Measurements from ENCODE around the gene BFSP1.

BFSP1 gene

GRCh38 chr20:17479063-17479657 is 52.0 kb downstream of the BFSP1 start:
- no peak for TF ChIP-seq CTCF (conservative IDR thresholded peaks at IDR 0.05; ENCODE audit: control insufficient read depth, insufficient read depth, low read depth, low read length)
- H3K4me3 ChIP-seq (ENCODE audit: control insufficient read depth, low read depth, low read length): no peak overlapping the region
- no peak for DNase-seq (ENCODE audit: low read depth)

- TF ChIP-seq CTCF (conservative IDR thresholded peaks at IDR 0.05; ENCODE audit: control insufficient read depth, insufficient read depth, low read depth, low read length): no peak
Measured at GRCh38 chr20:17473659-17474058, 57.5 kb downstream of the BFSP1 start.

GRCh38 chr20:17471606-17472187 is 59.5 kb downstream of the BFSP1 start:
- no peak overlapping the region for H3K4me3 ChIP-seq (ENCODE audit: control insufficient read depth, low read depth, low read length)
- no peak for TF ChIP-seq CTCF (conservative IDR thresholded peaks at IDR 0.05; ENCODE audit: control insufficient read depth, insufficient read depth, low read depth, low read length)
- DNase-seq (ENCODE audit: low read depth): no peak

More at GRCh38 chr20:17473659-17474058, 57.5 kb downstream of the BFSP1 start:
- H3K4me3 ChIP-seq (ENCODE audit: control insufficient read depth, low read depth, low read length): no peak overlapping the region
- DNase-seq (ENCODE audit: low read depth): no peak

GRCh38 chr20:17470973-17471372 is 60.2 kb downstream of the BFSP1 start:
- no peak for TF ChIP-seq CTCF (conservative IDR thresholded peaks at IDR 0.05; ENCODE audit: control insufficient read depth, insufficient read depth, low read depth, low read length)
- no peak for DNase-seq (ENCODE audit: low read depth)
- no peak overlapping the region for H3K4me3 ChIP-seq (ENCODE audit: control insufficient read depth, low read depth, low read length)

- H3K4me3 ChIP-seq (ENCODE audit: control insufficient read depth, low read depth, low read length): no peak overlapping the region
- no peak for DNase-seq (ENCODE audit: low read depth)
- no peak for TF ChIP-seq CTCF (conservative IDR thresholded peaks at IDR 0.05; ENCODE audit: control insufficient read depth, insufficient read depth, low read depth, low read length)
Measured at GRCh38 chr20:17470521-17470920, 60.7 kb downstream of the BFSP1 start.

- no peak overlapping the region for H3K4me3 ChIP-seq (ENCODE audit: control insufficient read depth, low read depth, low read length)
- DNase-seq (ENCODE audit: low read depth): no peak
- no peak for TF ChIP-seq CTCF (conservative IDR thresholded peaks at IDR 0.05; ENCODE audit: control insufficient read depth, insufficient read depth, low read depth, low read length)
Measured at GRCh38 chr20:17469246-17470030, 61.7 kb downstream of the BFSP1 start.

Measured in fibroblast of mammary gland (primary cell).